MM.1S (cell line): ENCODE measurements around the gene CSH2.

Experiments
- DNase-seq: peaks from one replicate; pipeline ENCODE4 v3.0.0-alpha.2; 2015
- H2AFZ ChIP-seq: fragments of 300-600 bp; sonication (generic); 2 replicates; pipeline ENCODE4 v1.6.0; 2016; ENCODE audit warnings: antibody characterized with exemption, low read length
- H3F3A ChIP-seq: fragments of 300-600 bp; sonication (generic); 2 replicates; pipeline ENCODE4 v1.6.1; 2016; ENCODE audit warnings: mild to moderate bottlenecking, antibody characterized with exemption, low read length, moderate library complexity, mixed read lengths; ENCODE audit not compliant: insufficient read depth
- H3K27ac ChIP-seq: fragments of 300-600 bp; sonication (generic); 2 replicates; pipeline ENCODE4 v1.5.1; 2016; ENCODE audit warnings: mild to moderate bottlenecking, low read length
- H3K27me3 ChIP-seq: fragments of 300-600 bp; sonication (generic); replicated peaks from 2 replicates; pipeline ENCODE4 v1.6.0; 2016; ENCODE audit warnings: low read length; ENCODE audit not compliant: insufficient read depth
- H3K36me3 ChIP-seq: fragments of 300-600 bp; sonication (generic); replicated peaks from 2 replicates; pipeline ENCODE4 v1.6.1; 2016; ENCODE audit warnings: mild to moderate bottlenecking, low read length, mixed read lengths; ENCODE audit not compliant: insufficient read depth
- H3K4me1 ChIP-seq: fragments of 300-600 bp; sonication (generic); 2 replicates; pipeline ENCODE4 v1.6.1; 2016; ENCODE audit warnings: low read length, mixed read lengths
- H3K4me2 ChIP-seq: fragments of 300-600 bp; sonication (generic); 2 replicates; pipeline ENCODE4 v1.6.0; 2016; ENCODE audit warnings: low read depth, low read length
- H3K4me3 ChIP-seq: fragments of 300-600 bp; sonication (generic); 2 replicates; pipeline ENCODE4 v1.5.1; 2016; ENCODE audit warnings: low read length, mixed read lengths
- H3K79me2 ChIP-seq: fragments of 300-600 bp; sonication (generic); 2 replicates; pipeline ENCODE4 v1.6.1; 2016; ENCODE audit warnings: mixed run types, low read length, mixed read lengths
- H3K9ac ChIP-seq: fragments of 300-600 bp; sonication (generic); 2 replicates; pipeline ENCODE4 v1.6.1; 2016; ENCODE audit warnings: low read length, mixed read lengths
- H3K9me2 ChIP-seq: fragments of 300-600 bp; sonication (generic); replicated peaks from 2 replicates; pipeline ENCODE4 v1.6.1; 2016; ENCODE audit warnings: mild to moderate bottlenecking, low read length, mixed read lengths; ENCODE audit not compliant: insufficient read depth
- H3K9me3 ChIP-seq: fragments of 300-600 bp; sonication (generic); replicated peaks from 2 replicates; pipeline ENCODE4 v1.6.1; 2016; ENCODE audit warnings: mild to moderate bottlenecking, low read length, mixed read lengths; ENCODE audit not compliant: insufficient read depth
- H4K20me1 ChIP-seq: fragments of 300-600 bp; sonication (generic); 2 replicates; pipeline ENCODE4 v1.6.1; 2016; ENCODE audit warnings: mild to moderate bottlenecking, low read length, moderate library complexity, mixed read lengths; ENCODE audit not compliant: insufficient read depth
- EZH2 ChIP-seq: fragments of 300-600 bp; sonication (generic); optimal IDR thresholded peaks from 2 replicates; pipeline ENCODE3; 2017; ENCODE audit warnings: low read depth, mild to moderate bottlenecking, antibody characterized with exemption, low read length, mixed read lengths
- EZH2phosphoT487 ChIP-seq: fragments of 300-600 bp; sonication (generic); IDR thresholded peaks from 2 replicates; pipeline ENCODE4 v1.6.1; 2018; ENCODE audit warnings: antibody characterized with exemption, low read length
- TF ChIP-seq, protein P1 (sequence below): fragments of 300-600 bp; sonication (generic); IDR thresholded peaks from 2 replicates; pipeline ENCODE4 v1.5.1; 2016; ENCODE audit warnings: antibody characterized with exemption, low read length, mixed read lengths

The CSH2 gene

DNA sequence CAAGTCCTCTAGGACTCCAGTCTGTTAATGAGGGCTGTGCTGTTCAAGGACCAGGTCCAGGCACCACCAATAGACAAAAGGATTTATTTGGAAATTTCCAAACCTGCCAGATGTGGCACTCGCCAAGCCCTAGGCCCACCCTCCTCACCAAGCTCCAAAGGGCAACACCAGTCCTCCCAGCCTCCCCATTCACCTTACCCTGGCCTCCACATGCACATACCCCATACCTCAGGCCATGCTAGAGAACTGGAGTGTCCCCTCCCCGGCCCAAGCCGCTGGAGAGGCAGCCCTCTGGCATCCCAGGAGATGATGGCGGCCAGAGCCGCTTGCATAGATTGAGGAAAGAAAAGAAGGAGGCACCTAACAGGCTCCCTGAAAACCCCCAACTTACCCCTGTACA lies 41.5 kb downstream of the CSH2 start:
- H3K9ac ChIP-seq, result no peak overlapping the region
- no peak overlapping the region for H3K4me3 ChIP-seq
- no peaks in the 10 kb centered on the region for H3K9me2 ChIP-seq
- peaks cover 7% of the 10 kb centered on the region; the same call in 1 of the 2 replicates for H3K36me3 ChIP-seq
- no peaks in the 10 kb centered on the region for H3K27me3 ChIP-seq
- DNase-seq, result no peak
- H3K79me2 ChIP-seq, result peaks cover 61% of the 10 kb centered on the region
- TF ChIP-seq, protein P1, sequence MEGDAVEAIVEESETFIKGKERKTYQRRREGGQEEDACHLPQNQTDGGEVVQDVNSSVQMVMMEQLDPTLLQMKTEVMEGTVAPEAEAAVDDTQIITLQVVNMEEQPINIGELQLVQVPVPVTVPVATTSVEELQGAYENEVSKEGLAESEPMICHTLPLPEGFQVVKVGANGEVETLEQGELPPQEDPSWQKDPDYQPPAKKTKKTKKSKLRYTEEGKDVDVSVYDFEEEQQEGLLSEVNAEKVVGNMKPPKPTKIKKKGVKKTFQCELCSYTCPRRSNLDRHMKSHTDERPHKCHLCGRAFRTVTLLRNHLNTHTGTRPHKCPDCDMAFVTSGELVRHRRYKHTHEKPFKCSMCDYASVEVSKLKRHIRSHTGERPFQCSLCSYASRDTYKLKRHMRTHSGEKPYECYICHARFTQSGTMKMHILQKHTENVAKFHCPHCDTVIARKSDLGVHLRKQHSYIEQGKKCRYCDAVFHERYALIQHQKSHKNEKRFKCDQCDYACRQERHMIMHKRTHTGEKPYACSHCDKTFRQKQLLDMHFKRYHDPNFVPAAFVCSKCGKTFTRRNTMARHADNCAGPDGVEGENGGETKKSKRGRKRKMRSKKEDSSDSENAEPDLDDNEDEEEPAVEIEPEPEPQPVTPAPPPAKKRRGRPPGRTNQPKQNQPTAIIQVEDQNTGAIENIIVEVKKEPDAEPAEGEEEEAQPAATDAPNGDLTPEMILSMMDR, result no peak
- TF ChIP-seq EZH2 (no peak), EZH2phosphoT487 (no peak)
- H4K20me1 ChIP-seq, result no peaks in the 10 kb centered on the region
- H3K4me1 ChIP-seq, result peaks cover 12% of the 10 kb centered on the region
- H3K4me2 ChIP-seq, result no peak overlapping the region
- no peak overlapping the region for H3K27ac ChIP-seq
- H3K9me3 ChIP-seq, result no peaks in the 10 kb centered on the region
- peaks cover 11% of the 10 kb centered on the region; the same call in 1 of the 2 replicates for H3F3A ChIP-seq
- H2AFZ ChIP-seq, result no peak overlapping the region

DNA sequence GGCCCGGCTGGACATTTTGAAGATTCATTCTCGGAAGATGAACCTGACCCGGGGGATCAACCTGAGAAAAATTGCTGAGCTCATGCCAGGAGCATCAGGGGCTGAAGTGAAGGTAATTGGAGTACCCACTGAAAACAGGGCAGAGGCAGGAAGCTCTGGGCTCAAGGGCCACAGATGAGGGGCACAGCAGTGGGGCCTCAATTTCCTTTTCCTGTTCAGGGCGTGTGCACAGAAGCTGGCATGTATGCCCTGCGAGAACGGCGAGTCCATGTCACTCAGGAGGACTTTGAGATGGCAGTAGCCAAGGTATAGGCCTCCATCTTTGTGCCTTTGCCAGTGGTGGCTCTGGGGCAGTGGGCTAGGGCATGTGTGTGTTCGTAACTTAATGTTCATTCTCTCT lies 42.0 kb downstream of the CSH2 start:
- H3K4me2 ChIP-seq, result no peak overlapping the region
- no peaks in the 10 kb centered on the region for H3K9me2 ChIP-seq
- DNase-seq, result no peak
- H3K27ac ChIP-seq, result no peak overlapping the region
- no peaks in the 10 kb centered on the region for H3K27me3 ChIP-seq
- TF ChIP-seq, protein P1, result no peak
- TF ChIP-seq EZH2phosphoT487, result no peak
- TF ChIP-seq EZH2, result no peak
- H3K9ac ChIP-seq, result no peak overlapping the region
- peaks cover 7% of the 10 kb centered on the region; the same call in 1 of the 2 replicates for H3K36me3 ChIP-seq
- H3K79me2 ChIP-seq, result peaks cover 60% of the 10 kb centered on the region
- peaks cover 11% of the 10 kb centered on the region; the same call in 1 of the 2 replicates for H3F3A ChIP-seq
- no peaks in the 10 kb centered on the region for H4K20me1 ChIP-seq
- H3K9me3 ChIP-seq, result no peaks in the 10 kb centered on the region
- no peak overlapping the region for H3K4me3 ChIP-seq
- no peak overlapping the region for H2AFZ ChIP-seq
- peaks cover 12% of the 10 kb centered on the region for H3K4me1 ChIP-seq

DNA sequence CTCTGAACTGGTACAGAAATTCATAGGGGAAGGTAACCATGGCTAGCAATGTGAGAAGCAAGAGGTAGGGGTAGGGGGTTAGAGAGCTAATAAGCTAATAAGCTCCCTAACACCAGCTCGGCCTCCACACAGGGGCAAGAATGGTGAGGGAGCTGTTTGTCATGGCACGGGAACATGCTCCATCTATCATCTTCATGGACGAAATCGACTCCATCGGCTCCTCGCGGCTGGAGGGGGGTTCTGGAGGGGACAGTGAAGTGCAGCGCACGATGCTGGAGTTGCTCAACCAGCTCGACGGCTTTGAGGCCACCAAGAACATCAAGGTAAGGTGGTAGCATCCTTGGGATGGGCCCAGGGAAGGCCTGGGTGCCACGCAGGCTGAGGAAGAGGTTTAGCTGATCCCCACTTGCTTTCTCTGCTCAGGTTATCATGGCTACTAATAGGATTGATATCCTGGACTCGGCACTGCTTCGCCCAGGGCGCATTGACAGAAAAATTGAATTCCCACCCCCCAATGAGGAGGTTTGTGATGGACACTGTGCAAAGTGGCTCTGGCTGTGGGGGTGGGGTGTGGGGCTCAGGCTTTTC lies 42.5 kb downstream of the CSH2 start:
- TF ChIP-seq, protein P1, result no peak
- no peak for TF ChIP-seq EZH2
- no peak for TF ChIP-seq EZH2phosphoT487
- Histone ChIP-seq H4K20me1 (no peaks in the 10 kb centered on the region), H2AFZ (no peak overlapping the region), H3F3A (peaks cover 11% of the 10 kb centered on the region; the same call in 1 of the 2 replicates), H3K36me3 (peaks cover 7% of the 10 kb centered on the region; the same call in 1 of the 2 replicates), H3K4me3 (no peak overlapping the region), H3K27me3 (no peaks in the 10 kb centered on the region), H3K9me2 (no peaks in the 10 kb centered on the region), H3K4me1 (peaks cover 14% of the 10 kb centered on the region), H3K27ac (no peak overlapping the region), H3K79me2 (peaks cover 62% of the 10 kb centered on the region), H3K9ac (no peak overlapping the region), H3K4me2 (no peak overlapping the region), H3K9me3 (no peaks in the 10 kb centered on the region)
- no peak for DNase-seq
